ENCODE results near the gene LAMA2.

The LAMA2 gene

DNA sequence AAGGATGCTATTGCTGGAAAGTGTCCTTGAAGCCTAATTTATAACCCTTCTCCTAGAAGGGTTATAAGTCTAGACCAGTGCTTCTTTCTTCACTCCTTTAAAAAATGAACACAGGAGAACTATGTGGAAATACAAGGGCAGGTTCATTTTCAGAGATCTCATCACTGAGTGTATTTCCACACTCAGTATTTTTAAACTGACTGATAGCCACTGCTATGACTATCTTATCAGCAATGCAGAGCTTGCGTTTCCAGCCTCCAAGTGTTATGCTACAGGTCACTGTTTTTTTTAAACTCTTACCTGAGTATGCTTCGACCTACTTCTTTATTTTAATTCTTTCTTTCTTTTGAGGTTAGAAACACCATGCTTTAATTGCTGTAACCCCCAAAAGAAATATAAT lies 508.0 kb downstream of the LAMA2 start:
- no peak for DNase-seq

- DNase-seq, result no peak
Measured at GRCh38 chr6:129393654-129394053, 510.7 kb downstream of the LAMA2 start.

GRCh38 chr6:129398764-129399163 lies 515.8 kb downstream of the LAMA2 start:
- no peak for DNase-seq

- DNase-seq, result no peak
Measured at GRCh38 chr6:129402244-129402643, 519.3 kb downstream of the LAMA2 start.

DNA sequence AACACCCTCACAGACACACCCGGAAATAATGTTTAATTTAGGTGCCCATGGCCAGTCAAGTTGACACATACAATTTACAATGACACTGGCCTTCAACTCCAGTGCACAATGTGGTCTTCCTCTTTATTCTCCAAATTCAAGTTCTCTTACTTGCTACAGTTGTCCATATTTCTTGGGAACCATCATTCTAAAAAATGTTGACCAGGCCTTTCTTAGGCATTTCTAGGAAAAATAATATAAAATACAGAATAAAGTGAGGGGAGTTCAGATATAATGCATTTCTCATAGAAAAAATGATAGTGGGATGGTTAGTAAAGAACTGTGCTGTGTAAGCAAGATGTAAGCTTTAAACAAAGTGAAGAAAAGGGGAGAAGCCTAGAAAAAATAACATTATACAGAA lies 528.2 kb downstream of the LAMA2 start:
- no peak for DNase-seq

DNA sequence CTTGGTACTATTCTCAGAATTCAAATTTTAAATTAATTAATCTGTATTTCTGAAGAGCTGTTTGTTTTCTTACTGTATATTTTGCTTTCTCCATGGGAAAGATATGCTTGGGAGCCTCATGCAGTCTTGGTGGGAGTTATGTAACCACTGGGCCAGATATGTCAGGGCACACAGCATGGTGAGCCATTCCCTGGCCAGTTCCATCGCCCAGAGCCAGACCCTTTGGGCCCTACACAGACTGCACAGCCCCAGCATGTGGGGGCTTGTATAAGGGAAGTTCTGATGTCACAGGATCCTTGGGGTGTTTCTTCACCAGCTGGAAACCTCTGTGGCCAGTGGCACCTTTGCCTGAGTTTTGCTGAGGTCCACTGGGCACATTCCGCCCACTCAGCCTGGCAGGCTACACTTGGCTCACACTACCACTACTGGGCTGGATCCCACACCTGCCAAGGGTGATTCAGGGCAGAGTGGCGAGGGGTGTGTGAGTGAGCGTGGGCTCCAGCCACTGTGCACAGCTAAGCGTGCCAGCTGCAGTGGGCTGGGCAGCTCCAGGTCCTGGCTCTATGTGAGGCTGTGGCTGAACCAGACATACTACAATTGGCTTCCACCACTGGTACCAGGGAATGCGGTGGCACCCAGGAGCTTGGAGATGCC lies 533.5 kb downstream of the LAMA2 start:
- DNase-seq, result no peak

DNA sequence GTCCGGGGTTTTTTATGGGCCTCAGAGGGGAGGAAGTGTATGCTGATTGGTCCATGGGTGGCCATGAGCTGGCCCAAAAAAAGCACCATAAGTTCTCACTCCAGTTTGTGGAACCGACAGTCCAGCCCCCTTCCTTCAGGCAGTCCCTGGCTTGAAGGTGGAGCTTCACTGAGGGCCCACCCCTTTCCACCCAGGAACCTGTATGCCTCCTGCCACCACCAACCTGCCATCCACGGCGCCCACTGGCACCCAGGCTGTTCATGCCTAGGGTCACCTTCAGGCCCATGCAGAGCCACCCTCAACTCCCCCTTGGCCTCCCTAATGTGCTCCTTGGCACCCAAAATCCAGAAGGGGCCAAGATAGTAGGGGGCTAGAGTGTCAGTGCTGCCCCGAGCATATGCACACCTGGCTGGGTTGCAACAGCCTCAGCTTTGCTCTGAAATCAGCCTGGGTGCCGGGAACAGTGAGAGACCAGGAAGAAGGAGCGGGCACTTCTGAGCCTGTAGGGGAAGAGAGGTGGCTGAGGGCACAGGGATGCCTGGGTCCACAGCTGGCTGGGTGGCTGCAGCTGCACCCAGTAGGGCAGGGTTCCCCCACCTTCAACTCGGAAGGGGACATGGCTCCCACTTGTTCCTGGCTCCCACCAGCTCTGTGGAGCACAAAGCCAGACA lies 534.6 kb downstream of the LAMA2 start:
- no peak for DNase-seq

DNA sequence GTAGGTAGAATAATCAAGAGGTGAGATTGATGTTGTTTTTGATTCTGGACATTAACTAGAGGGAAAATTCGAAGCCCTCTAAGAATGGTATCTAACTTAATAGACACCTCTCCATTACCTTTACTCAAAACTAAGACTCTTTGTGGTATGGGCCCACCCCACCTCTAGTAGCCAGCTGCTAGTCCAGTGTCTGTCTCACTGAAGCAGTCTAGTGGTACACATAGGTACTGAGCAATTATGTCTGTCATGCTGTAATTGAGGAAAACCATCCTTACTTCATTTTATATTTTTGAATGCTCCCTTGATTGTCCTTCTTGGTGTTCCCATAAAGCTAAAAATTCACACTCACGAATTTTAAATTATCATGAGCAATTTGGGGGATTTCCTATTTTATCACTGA lies 536.4 kb downstream of the LAMA2 start:
- DNase-seq, result no peak

DNA sequence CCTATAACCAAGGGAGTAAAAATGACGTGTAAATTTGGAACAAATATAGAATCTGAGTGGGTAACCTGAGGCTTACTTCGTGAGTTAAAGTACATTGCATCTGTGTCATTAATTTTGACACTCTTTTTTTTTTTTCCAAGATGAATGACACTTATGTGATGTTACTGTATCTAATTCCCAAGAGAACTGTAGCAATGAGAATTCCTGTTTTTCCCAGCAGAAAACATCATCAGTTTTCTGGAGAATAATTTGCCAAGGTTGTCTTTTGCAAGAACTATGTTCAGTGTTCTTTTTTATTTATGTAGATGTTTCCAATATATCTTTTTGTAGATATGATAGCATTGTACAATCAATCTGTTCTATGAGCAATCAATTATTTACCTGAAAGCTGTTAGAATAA lies 543.4 kb downstream of the LAMA2 start:
- DNase-seq, result no peak

DNA sequence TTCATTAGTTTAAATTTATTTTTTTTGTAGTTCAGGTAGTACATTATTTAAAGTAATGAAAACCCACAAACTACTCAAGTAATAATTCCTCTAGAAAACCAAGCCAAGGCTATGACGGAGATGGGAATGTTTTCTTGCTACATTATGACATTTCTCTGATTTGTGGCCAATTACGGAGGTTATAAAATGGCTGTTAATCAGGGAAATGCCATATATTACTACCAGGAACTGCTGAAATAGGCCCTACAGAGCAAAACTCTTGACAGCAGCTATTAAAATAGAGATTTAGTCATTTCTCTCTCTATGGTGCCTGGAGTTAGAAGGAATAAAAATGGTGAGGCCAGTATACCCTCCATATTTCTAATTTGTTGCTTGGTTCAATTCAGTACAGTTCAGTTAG lies 547.0 kb downstream of the LAMA2 start:
- DNase-seq, result no peak

- no peak for DNase-seq
Measured at GRCh38 chr6:129432738-129433137, 549.8 kb downstream of the LAMA2 start.

- DNase-seq, result no peak
Measured at GRCh38 chr6:129434091-129434490, 551.2 kb downstream of the LAMA2 start.

DNA sequence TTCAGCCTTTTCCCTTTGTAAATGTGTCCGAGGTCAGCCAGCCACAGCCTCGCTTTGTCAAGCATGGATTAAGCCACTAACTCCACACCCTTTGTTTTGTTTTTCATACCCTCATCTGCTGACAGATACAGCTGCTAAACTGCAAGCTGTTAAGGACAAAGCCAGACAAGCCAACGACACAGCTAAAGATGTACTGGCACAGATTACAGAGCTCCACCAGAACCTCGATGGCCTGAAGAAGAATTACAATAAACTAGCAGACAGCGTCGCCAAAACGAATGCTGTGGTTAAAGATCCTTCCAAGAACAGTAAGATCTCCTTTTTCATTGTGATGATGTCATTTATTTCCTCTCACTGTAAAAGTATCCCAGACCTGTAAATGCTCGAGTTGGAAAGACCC lies 557.8 kb downstream of the LAMA2 start:
- DNase-seq, result no peak

DNA sequence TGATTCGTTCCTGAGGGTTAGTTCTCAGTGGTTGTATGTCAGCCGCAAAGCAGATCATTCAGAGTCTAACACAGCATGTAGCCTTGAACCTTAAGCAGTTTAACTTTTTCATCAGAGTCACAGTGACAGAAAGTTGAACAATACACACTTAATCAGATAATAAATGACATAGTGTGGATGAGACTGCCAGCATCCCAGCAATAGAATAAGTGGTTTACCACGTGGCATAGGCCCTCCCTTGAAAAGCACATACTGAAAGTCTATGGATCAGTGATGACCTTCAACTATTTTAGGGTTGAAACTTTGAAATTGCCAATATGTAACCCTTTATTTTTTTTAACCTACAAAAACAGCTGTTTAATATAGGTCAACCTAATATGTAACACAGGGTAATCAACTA lies 561.7 kb downstream of the LAMA2 start:
- DNase-seq, result no peak

GRCh38 chr6:129446272-129447197 lies 563.6 kb downstream of the LAMA2 start:
- DNase-seq, result no peak

DNA sequence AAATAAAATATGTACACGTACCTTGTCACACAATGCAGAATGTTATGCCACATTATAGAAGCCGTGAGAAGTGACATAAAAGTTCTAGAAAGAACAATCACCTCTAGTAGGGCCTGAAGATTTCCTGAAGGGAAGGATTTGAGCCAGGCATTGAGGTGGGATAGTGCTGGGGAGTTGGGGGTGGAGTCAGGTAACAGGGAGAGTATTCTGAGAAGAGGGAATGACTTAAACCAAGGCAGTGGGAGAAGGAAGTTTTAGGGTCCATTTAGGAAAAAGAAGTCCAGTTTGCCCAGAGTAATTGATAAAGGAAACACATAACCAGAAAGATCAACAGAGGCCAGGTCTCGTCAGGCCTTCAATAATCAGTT lies 564.2 kb downstream of the LAMA2 start:
- DNase-seq, result no peak

DNA sequence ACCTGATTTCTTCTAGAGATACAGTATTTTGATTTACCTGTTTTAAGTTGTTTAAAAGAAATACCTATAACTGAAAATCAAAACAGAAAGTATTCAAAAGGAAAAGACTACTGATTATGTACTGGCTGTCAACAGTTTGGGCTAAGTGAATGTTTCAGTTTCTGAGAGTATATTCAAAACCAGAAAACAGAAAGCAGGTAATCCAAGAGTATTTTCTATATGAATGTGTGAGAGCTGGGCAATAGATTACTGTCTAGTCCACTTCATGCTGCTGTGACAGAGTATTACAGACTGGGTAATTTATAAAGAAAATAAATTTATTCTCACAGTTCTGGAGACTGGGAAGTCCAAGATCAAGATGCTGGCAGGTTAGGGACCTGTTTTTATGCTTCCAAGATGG lies 566.0 kb downstream of the LAMA2 start:
- no peak for DNase-seq

GRCh38 chr6:129451187-129451586 lies 568.2 kb downstream of the LAMA2 start:
- DNase-seq, result no peak

GRCh38 chr6:129453073-129453472 lies 570.1 kb downstream of the LAMA2 start:
- no peak for DNase-seq

DNA sequence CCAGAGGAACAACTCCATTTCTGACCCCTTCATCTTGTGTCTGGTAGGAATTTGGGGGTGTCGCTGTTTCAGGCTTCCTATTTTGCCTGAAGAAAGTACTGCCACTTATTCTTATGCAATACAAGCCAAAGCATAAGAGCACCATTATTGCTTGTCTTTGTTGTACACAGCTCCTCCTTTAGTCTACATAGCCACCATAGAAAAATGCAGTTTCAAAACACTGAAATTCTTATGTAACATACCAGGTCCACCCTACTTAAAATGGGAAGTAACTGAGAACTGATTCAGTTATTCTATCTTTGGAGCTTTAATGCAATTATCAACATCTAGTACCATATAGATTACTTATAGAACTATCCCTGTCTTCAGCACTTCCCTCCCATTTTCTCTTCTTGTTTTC lies 571.5 kb downstream of the LAMA2 start:
- no peak for DNase-seq

DNA sequence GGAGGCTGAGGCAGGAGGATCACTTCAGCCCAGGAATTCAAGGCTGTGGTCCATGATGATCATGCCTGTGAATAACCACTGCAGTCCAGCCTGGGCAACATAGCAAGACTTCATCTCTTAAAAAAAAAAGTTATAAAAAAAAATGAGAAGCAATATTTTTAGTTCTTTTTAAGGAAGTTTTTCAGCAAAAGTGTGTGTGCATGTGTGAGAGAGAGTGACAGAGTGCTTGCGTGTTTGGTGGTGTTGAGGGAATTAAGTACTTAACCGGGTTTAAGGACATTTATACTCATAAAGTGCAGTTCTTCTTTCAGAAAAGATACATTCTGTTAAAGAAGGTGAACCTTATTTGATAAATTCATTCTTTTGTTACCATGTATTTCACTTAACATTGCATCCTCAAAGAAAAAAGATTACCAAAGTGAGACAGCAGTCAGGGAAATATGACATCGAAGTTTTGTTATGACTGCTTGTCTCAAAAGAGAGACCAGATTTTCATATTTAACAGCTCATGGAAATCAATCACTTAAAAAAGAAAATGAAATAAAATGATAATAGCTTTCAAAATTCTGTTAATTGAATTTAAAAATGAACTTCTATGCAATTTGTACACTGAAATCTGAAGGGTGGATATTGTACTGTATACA lies 572.3 kb downstream of the LAMA2 start:
- no peak for DNase-seq

DNA sequence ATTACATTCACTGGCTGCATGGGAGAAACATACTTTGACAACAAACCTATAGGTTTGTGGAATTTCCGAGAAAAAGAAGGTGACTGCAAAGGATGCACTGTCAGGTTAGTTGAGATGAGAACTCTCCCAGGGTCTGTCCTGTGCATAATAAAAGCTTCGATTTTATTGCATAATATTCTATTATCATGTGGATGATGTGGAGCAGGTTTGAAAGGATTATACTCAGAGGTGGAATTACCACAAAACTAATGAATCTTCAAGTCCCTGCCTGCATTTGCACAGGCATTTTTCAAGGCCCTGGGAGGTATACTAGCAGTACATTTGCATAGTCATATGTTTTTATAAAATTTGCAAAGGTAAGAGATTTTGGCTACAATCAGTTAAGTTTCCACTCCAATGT lies 577.3 kb downstream of the LAMA2 start:
- DNase-seq, result no peak

DNA sequence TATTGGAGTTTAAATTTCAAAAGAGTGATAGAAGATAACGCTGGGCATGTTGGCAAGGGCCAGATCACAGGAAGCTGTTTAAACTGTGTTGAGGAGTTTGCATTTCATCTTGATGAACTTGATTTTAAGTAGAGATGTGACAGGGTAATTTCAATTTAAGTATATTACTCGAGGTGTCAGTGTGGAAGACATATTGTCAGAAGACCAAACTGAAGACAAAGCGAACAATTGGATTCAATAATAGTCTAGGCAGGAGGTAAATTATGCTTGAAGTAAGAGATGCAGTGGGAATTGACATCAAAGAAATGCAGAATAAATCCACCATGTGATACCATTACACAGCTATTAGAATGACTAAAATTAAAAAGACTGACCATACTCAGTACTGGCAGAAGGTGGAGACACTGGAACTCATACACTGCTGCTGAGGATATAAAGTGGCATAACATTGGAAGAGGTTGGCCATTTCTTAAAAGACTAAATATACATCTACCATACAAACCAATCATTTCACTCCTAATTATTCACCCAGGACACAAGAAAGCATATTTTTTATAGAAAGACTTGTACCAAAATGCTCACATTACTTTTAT lies 586.2 kb downstream of the LAMA2 start:
- DNase-seq, result no peak

Data from NCI-H2029 treated with DMSO at 0.1 percent for 48 hours (cell line).